ENCODE measurements around the gene CSF1.

The CSF1 gene

DNA sequence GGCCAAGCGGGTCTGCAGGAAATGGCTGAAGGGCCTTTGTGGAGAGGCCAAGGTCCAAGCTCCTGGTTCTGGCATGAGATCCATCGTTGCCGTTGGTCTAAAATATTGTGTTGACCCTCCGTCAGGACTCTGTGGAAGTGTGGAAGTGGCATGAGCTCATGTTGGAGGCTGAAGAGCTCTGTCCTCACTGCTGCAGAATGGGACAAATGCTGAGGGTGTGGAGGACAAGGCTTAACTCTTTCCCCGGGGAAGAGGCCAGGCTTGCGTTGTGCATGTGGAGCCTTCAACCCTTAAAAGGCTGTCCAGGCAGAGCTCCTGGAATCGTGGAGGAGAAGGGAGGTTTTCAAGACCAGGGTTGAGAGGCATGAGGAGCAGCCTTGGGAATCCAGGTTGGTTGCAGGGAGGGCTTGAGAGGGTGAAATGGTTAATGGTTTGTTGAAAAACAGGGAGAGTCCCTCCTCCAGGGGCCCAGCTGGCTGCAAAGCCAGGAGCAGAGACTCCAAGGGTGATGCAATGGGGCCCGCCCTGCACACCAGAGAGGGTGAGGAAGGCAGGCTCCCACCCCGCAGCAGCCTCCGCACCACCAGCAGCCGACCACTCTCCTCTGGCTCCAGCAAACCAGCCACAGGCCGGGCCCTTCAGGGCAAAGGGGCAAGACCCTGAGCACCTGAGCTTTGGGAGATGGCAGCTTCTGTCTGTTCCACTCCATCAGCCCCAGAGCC, 67.2 kb downstream of the CSF1 start:
- no peak for DNase-seq (ENCODE audit: low read depth)
- no peak overlapping the region for H3K4me3 ChIP-seq (ENCODE audit: low read depth, low read length)
- no peak for TF ChIP-seq CTCF (IDR thresholded peaks at IDR 0.05; ENCODE audit: low read depth, low read length, missing control alignments)

GRCh38 chr1:109978761-109979488, 68.3 kb downstream of the CSF1 start:
- H3K4me3 ChIP-seq (ENCODE audit: low read depth, low read length) = no peak overlapping the region
- no peak for TF ChIP-seq CTCF (IDR thresholded peaks at IDR 0.05; ENCODE audit: low read depth, low read length, missing control alignments)
- no peak for DNase-seq (ENCODE audit: low read depth)

GRCh38 chr1:109979489-109980091, 68.9 kb downstream of the CSF1 start:
- no peak for TF ChIP-seq CTCF (IDR thresholded peaks at IDR 0.05; ENCODE audit: low read depth, low read length, missing control alignments)
- no peak for DNase-seq (ENCODE audit: low read depth)
- no peak overlapping the region for H3K4me3 ChIP-seq (ENCODE audit: low read depth, low read length)

All from GM12864 (cell line).